Stimulated activated CD4-positive, alpha-beta T cell treated with anti-CD3 and anti-CD28 coated beads, TNF-alpha, amount 100 ng/mL, for 1 hour (primary cell): ENCODE data around the gene HPCA.
"Not testable (repeated sequence)": the region's sequence is repeated elsewhere in the genome, so short reads cannot be mapped to it uniquely, and the experiment has no call there.

Experiments
- DNase-seq, 3 donors: peaks; one replicate each; pipeline ENCODE4 v3.0.0-alpha.2; 2020; ENCODE audit warnings: low read depth in 3 of 3, low spot score in 1 of 3

Gene HPCA

GRCh38 chr1:32900956-32901822 is 14.9 kb downstream of the HPCA start, which contains the start of gene TMEM54:
TMEM54 (minus strand) TSS chr1:32901389; CDS start chr1:32901238, 151 bp downstream.
- no peak for DNase-seq

GRCh38 chr1:32901823-32902534 is 15.7 kb downstream of the HPCA start:
- no peak for DNase-seq

DNA sequence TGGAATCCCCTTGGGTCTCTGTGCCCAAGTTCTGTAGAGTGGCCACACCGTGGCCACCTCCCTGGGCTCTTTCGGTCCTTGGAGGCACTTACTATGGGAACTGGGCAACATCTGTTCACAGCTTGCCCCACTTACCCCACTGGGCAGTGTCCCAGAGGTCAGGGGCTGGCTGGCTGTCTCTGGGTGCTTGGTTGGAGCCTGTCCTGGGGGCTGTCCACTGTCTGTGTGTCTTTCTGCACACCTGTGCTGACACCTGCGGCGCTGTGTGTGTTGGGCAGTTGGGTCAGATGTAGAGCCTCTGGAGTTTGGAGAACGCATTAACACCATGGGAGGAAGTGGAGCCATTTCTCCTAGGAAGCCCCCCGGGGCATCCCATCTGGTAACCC is 16.2 kb downstream of the HPCA start:
- DNase-seq: no peak

- no peak for DNase-seq
Observed at GRCh38 chr1:32903991-32904785, 17.9 kb downstream of the HPCA start.

DNA sequence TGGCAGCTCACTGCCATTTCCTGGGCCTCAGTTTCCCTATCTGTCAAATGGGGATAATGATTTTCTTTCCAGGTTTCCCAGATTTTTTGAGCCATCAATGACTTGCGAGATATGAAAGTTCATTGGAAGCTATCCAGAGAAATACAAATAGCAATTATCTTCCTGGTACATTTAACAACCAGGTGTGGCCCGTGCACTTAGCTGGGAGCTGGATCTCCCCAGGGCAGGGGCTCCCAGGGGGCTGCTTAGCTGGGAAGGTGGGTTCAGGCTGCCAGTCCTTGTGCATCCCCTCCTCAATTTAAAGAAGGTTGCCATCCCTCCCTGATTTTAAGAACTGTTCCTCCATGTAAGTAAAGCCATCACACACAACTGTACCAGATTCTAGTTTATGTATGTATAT is 18.5 kb downstream of the HPCA start:
- DNase-seq: no peak

- DNase-seq: not testable (repeated sequence)
Observed at GRCh38 chr1:32905588-32905987, 19.3 kb downstream of the HPCA start.

DNA sequence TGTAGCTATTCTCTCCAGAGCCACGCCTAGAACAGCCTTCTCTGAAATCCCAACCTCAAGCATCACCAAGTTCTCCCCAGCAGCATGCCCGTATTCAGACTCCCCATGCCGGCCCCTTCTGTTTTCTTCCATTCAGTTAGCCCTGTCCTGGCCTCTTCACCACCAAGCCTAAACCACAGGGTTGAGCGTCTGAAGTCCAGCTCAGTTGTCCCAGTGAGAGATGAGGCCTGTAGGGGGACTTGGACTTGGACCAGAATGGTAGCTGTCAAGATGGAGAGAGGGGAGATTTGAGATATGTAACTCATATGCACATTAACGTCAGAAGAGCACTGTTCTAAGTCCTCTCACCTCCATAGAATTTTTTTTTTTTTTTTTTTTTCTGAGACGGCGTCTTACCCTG is 20.4 kb downstream of the HPCA start:
- DNase-seq: no peak

- no peak for DNase-seq
Observed at GRCh38 chr1:32907435-32907834, 21.1 kb downstream of the HPCA start.

GRCh38 chr1:32910319-32910718 is 24.0 kb downstream of the HPCA start:
- no peak for DNase-seq

- DNase-seq: no peak
Observed at GRCh38 chr1:32915766-32916706, 29.7 kb downstream of the HPCA start.

- DNase-seq: no peak
Observed at GRCh38 chr1:32917521-32917920, 31.2 kb downstream of the HPCA start.

- DNase-seq: no peak
Observed at GRCh38 chr1:32918179-32918578, 31.9 kb downstream of the HPCA start.

- DNase-seq: no peak
Observed at GRCh38 chr1:32919811-32920733, 33.8 kb downstream of the HPCA start.

DNA sequence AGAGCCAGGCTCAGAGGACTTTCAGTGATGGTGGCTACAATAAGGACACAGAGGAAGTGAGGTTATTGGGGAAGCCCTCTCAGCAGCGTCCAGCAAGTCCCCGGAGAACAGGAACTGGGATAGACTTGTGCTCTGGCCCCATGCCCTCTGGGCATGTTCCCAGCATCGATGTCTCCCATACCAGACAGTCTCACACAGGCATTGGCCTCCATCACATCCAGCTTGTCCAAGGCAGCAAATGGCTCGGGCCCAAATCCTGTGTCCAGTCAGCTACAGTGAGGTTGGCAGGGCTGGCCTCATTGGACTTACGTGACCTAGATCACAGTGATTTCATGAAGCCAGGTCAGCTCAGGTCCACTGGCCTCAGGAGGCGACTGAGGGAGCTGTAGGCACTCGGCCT is 34.5 kb downstream of the HPCA start:
- DNase-seq: no peak

DNA sequence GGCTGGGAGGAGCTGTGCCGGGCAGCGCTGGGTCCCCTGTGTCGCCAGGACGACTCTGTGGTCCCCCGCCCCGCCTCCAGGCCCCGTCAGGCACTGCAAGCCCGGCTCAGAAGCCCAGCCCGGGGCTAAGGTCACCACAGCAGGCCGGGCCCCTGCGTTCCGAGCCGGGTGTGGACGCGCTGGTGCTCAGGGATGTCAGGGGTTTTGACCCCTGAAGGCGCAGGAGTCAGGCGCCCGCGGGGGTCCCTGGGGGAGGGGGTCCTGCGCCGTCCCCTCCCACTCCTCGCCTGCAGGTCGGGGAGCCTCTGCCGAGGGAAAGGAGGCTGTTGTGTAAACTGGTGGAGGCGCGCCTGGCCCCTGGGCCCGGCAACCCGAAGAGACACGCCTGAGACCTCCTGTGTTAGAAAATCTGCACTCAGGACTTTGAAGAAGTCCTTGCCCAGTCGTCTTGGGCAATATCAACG is 38.6 kb downstream of the HPCA start:
- DNase-seq: no peak

- no peak for DNase-seq
Observed at GRCh38 chr1:32925403-32926162, 39.3 kb downstream of the HPCA start.

GRCh38 chr1:32926562-32926961 is 40.3 kb downstream of the HPCA start:
- DNase-seq: no peak

DNA sequence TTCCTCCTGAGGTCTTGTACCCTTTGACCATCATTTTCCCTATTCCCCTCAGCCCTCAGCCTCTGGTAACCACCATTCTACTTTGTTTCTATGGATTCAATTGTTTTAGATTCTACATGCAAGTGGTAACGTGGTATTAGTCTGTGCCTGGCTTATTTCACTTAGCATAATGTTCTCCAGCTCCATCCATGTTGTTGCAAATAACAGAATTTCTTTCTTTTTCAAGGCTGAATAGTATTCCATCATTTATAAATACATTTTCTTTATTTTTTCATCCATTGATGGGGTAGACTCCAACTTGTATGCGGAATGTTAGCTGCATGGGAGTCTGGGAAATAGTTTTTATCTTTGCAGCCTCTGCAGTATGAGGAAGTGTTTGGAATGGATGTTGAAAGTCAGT is 41.1 kb downstream of the HPCA start:
- DNase-seq: no peak

DNA sequence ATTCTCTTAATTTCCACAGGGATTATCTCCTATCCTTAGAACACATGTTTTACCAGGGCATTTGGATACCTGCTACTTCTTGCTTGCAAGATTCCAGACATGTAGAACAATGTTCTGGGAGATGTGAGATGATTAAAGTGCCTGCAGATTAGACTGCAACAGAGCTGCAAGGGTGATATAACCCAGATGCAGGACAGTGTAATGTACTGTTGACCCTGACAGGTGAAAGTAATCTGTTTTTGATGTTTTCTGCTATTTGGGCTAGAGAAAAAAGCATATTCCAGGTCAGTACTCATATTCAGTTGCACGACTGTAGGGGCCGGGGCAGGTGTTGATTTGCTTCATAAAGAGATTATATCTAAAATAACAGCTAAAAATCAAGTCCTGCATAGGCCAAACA is 42.0 kb downstream of the HPCA start:
- DNase-seq: no peak
